ENCODE data around the gene ABL1.

The ABL1 gene

GRCh38 chr9:130918101-130918825 is 83.2 kb downstream of the ABL1 start:
- H2BK12ac ChIP-seq (ENCODE audit: low read length in 2 of 2) = no peak overlapping the region
- DNase-seq = no peak
- H3K4me2 ChIP-seq (ENCODE audit: low read length, poor library complexity, severe bottlenecking) = no peak overlapping the region
- no peak overlapping the region for H2BK120ac ChIP-seq (ENCODE audit: low read depth, low read length)
- no peak overlapping the region for H3K14ac ChIP-seq (ENCODE audit: low read length in 2 of 2)
- H3K79me1 ChIP-seq (replicated peaks; ENCODE audit: low read length, poor library complexity, severe bottlenecking) = no peaks in the 10 kb centered on the region
- H3K36me3 ChIP-seq (ENCODE audit: control insufficient read depth in 1 of 2, insufficient read depth in 2 of 2, low read depth in 1 of 2, low read length in 2 of 2) = no peaks in the 10 kb centered on the region
- no peak overlapping the region for H4K91ac ChIP-seq (ENCODE audit: low read length)
- no peak overlapping the region for H4K8ac ChIP-seq (ENCODE audit: low read length)
- H3K4me3 ChIP-seq (ENCODE audit: insufficient read depth in 1 of 2, low read depth in 1 of 2, low read length in 2 of 2) = no peak overlapping the region
- no peak overlapping the region for H2AK5ac ChIP-seq (ENCODE audit: low read length, severe bottlenecking)
- no peak overlapping the region for H3K9ac ChIP-seq (ENCODE audit: low read length)
- H3K27me3 ChIP-seq (ENCODE audit: control insufficient read depth in 1 of 2, insufficient read depth in 1 of 2, low read length in 2 of 2) = peaks cover 33 to 71% of the 10 kb centered on the region in 2 experiments
- no peak overlapping the region for H2AFZ ChIP-seq (ENCODE audit: low read depth, low read length)
- peaks cover 10% of the 10 kb centered on the region for H3K4me1 ChIP-seq (ENCODE audit: control insufficient read depth, insufficient read depth, low read depth, low read length)
- no peak overlapping the region for H3K27ac ChIP-seq (ENCODE audit: low read length, poor library complexity, severe bottlenecking)
- H2BK5ac ChIP-seq (ENCODE audit: low read depth, low read length, poor library complexity, severe bottlenecking) = no peak overlapping the region
- 84% methylated on average over 9 of the region's 9 CpGs for WGBS
- H3K18ac ChIP-seq (ENCODE audit: low read depth in 1 of 2, low read length in 2 of 2) = no peak overlapping the region
- H3K4ac ChIP-seq (ENCODE audit: low read depth in 1 of 2, low read length in 2 of 2) = no peak overlapping the region
- H2BK15ac ChIP-seq (ENCODE audit: low read depth, poor library complexity, severe bottlenecking) = no peak overlapping the region
- H3K23ac ChIP-seq (ENCODE audit: low read length in 2 of 2) = no peak overlapping the region
- H3K9me3 ChIP-seq (ENCODE audit: control insufficient read depth, low read length) = no peaks in the 10 kb centered on the region

GRCh38 chr9:130918826-130919558 is 83.9 kb downstream of the ABL1 start:
- Histone ChIP-seq H3K27ac (ENCODE audit: low read length, poor library complexity, severe bottlenecking) (no peak overlapping the region), H3K9me3 (ENCODE audit: control insufficient read depth, low read length) (no peaks in the 10 kb centered on the region), H3K23ac (ENCODE audit: low read length in 2 of 2) (no peak overlapping the region), H3K27me3 (ENCODE audit: control insufficient read depth in 1 of 2, insufficient read depth in 1 of 2, low read length in 2 of 2) (peaks cover 33 to 78% of the 10 kb centered on the region in 2 experiments), H4K91ac (ENCODE audit: low read length) (no peak overlapping the region), H3K4me1 (ENCODE audit: control insufficient read depth, insufficient read depth, low read depth, low read length) (peaks cover 10% of the 10 kb centered on the region), H2BK15ac (ENCODE audit: low read depth, poor library complexity, severe bottlenecking) (no peak overlapping the region), H3K18ac (ENCODE audit: low read depth in 1 of 2, low read length in 2 of 2) (no peak overlapping the region), H2BK120ac (ENCODE audit: low read depth, low read length) (no peak overlapping the region), H4K8ac (ENCODE audit: low read length) (no peak overlapping the region), H2AK5ac (ENCODE audit: low read length, severe bottlenecking) (no peak overlapping the region), H3K14ac (ENCODE audit: low read length in 2 of 2) (no peak overlapping the region), H3K4me3 (ENCODE audit: insufficient read depth in 1 of 2, low read depth in 1 of 2, low read length in 2 of 2) (no peak overlapping the region), H2BK5ac (ENCODE audit: low read depth, low read length, poor library complexity, severe bottlenecking) (no peak overlapping the region), H3K4ac (ENCODE audit: low read depth in 1 of 2, low read length in 2 of 2) (no peak overlapping the region), H2AFZ (ENCODE audit: low read depth, low read length) (no peak overlapping the region), H2BK12ac (ENCODE audit: low read length in 2 of 2) (no peak overlapping the region), H3K36me3 (ENCODE audit: control insufficient read depth in 1 of 2, insufficient read depth in 2 of 2, low read depth in 1 of 2, low read length in 2 of 2) (peaks cover 0 to 2% of the 10 kb centered on the region in 2 experiments), H3K4me2 (ENCODE audit: low read length, poor library complexity, severe bottlenecking) (no peak overlapping the region), H3K79me1 (replicated peaks; ENCODE audit: low read length, poor library complexity, severe bottlenecking) (no peaks in the 10 kb centered on the region), H3K9ac (ENCODE audit: low read length) (no peak overlapping the region)
- 86% methylated on average over 33 of the region's 33 CpGs for WGBS
- no peak for DNase-seq

- Histone ChIP-seq H2BK5ac (ENCODE audit: low read depth, low read length, poor library complexity, severe bottlenecking) (no peak overlapping the region), H2BK120ac (ENCODE audit: low read depth, low read length) (no peak overlapping the region), H3K4ac (ENCODE audit: low read depth in 1 of 2, low read length in 2 of 2) (no peak overlapping the region), H4K91ac (ENCODE audit: low read length) (no peak overlapping the region), H2BK15ac (ENCODE audit: low read depth, poor library complexity, severe bottlenecking) (no peak overlapping the region), H3K27me3 (ENCODE audit: control insufficient read depth in 1 of 2, insufficient read depth in 1 of 2, low read length in 2 of 2) (peaks cover 29 to 81% of the 10 kb centered on the region in 2 experiments), H2BK12ac (ENCODE audit: low read length in 2 of 2) (no peak overlapping the region), H3K79me1 (replicated peaks; ENCODE audit: low read length, poor library complexity, severe bottlenecking) (no peaks in the 10 kb centered on the region), H3K9ac (ENCODE audit: low read length) (no peak overlapping the region), H3K9me3 (ENCODE audit: control insufficient read depth, low read length) (no peaks in the 10 kb centered on the region), H3K4me1 (ENCODE audit: control insufficient read depth, insufficient read depth, low read depth, low read length) (peaks cover 11% of the 10 kb centered on the region), H3K14ac (ENCODE audit: low read length in 2 of 2) (no peak overlapping the region), H2AK5ac (ENCODE audit: low read length, severe bottlenecking) (no peak overlapping the region), H4K8ac (ENCODE audit: low read length) (no peak overlapping the region), H3K4me2 (ENCODE audit: low read length, poor library complexity, severe bottlenecking) (no peak overlapping the region), H3K27ac (ENCODE audit: low read length, poor library complexity, severe bottlenecking) (no peak overlapping the region), H3K23ac (ENCODE audit: low read length in 2 of 2) (no peak overlapping the region), H2AFZ (ENCODE audit: low read depth, low read length) (no peak overlapping the region), H3K4me3 (ENCODE audit: insufficient read depth in 1 of 2, low read depth in 1 of 2, low read length in 2 of 2) (no peak overlapping the region), H3K18ac (ENCODE audit: low read depth in 1 of 2, low read length in 2 of 2) (peak overlapping the region in 1 of 2 experiments; percentile 35), H3K36me3 (ENCODE audit: control insufficient read depth in 1 of 2, insufficient read depth in 2 of 2, low read depth in 1 of 2, low read length in 2 of 2) (peaks cover 0 to 2% of the 10 kb centered on the region in 2 experiments)
- 83% methylated on average over 13 of the region's 14 CpGs for WGBS
- no peak for DNase-seq
Measured at GRCh38 chr9:130919559-130920145, 84.6 kb downstream of the ABL1 start.

GRCh38 chr9:130920233-130920632 is 85.2 kb downstream of the ABL1 start:
- H3K4me1 ChIP-seq (ENCODE audit: control insufficient read depth, insufficient read depth, low read depth, low read length) = peaks cover 12% of the 10 kb centered on the region
- no peak for DNase-seq
- H3K14ac ChIP-seq (ENCODE audit: low read length in 2 of 2) = no peak overlapping the region
- H2BK5ac ChIP-seq (ENCODE audit: low read depth, low read length, poor library complexity, severe bottlenecking) = no peak overlapping the region
- no peak overlapping the region for H3K23ac ChIP-seq (ENCODE audit: low read length in 2 of 2)
- no peak overlapping the region for H2BK120ac ChIP-seq (ENCODE audit: low read depth, low read length)
- H3K36me3 ChIP-seq (ENCODE audit: control insufficient read depth in 1 of 2, insufficient read depth in 2 of 2, low read depth in 1 of 2, low read length in 2 of 2) = peaks cover 0 to 2% of the 10 kb centered on the region in 2 experiments
- no peak overlapping the region for H4K91ac ChIP-seq (ENCODE audit: low read length)
- no peak overlapping the region for H2AFZ ChIP-seq (ENCODE audit: low read depth, low read length)
- no peak overlapping the region for H3K9ac ChIP-seq (ENCODE audit: low read length)
- no peak overlapping the region for H3K4me2 ChIP-seq (ENCODE audit: low read length, poor library complexity, severe bottlenecking)
- no peak overlapping the region for H4K8ac ChIP-seq (ENCODE audit: low read length)
- H2BK12ac ChIP-seq (ENCODE audit: low read length in 2 of 2) = no peak overlapping the region
- no peaks in the 10 kb centered on the region for H3K79me1 ChIP-seq (replicated peaks; ENCODE audit: low read length, poor library complexity, severe bottlenecking)
- no peak overlapping the region for H2AK5ac ChIP-seq (ENCODE audit: low read length, severe bottlenecking)
- H3K18ac ChIP-seq (ENCODE audit: low read depth in 1 of 2, low read length in 2 of 2) = no peak overlapping the region
- 91% methylated on average over 8 of the region's 8 CpGs for WGBS
- H2BK15ac ChIP-seq (ENCODE audit: low read depth, poor library complexity, severe bottlenecking) = no peak overlapping the region
- no peak overlapping the region for H3K27ac ChIP-seq (ENCODE audit: low read length, poor library complexity, severe bottlenecking)
- no peak overlapping the region for H3K4me3 ChIP-seq (ENCODE audit: insufficient read depth in 1 of 2, low read depth in 1 of 2, low read length in 2 of 2)
- H3K27me3 ChIP-seq (ENCODE audit: control insufficient read depth in 1 of 2, insufficient read depth in 1 of 2, low read length in 2 of 2) = peaks cover 29 to 83% of the 10 kb centered on the region in 2 experiments
- H3K4ac ChIP-seq (ENCODE audit: low read depth in 1 of 2, low read length in 2 of 2) = no peak overlapping the region
- no peaks in the 10 kb centered on the region for H3K9me3 ChIP-seq (ENCODE audit: control insufficient read depth, low read length)

Data from mesenchymal stem cell (in vitro differentiated cells and primary cell).